ENCODE data around the gene POP4. TPM values are rescaled to one million over a fixed set of nuclear protein-coding genes. Genes with fewer than 3 reads are reported as not detected.

POP4 gene
- total and polyA plus RNA-seq, 2 of the 13 experiments (the other 11 are each of a cell fraction or from before 2014, with no cell fraction given), result 32.2 to 84.0 TPM

- TF ChIP-seq PRPF4 (IDR thresholded peaks at IDR 0.05; ENCODE audit: low read depth, low read length, poor library complexity, severe bottlenecking) (no peak), SIN3B (IDR thresholded peaks at IDR 0.05; ENCODE audit: low read length) (no peak)
Measured at GRCh38 chr19:29634002-29634401, 27.9 kb downstream of the POP4 start (continued).

GRCh38 chr19:29634423-29635130 is 28.5 kb downstream of the POP4 start:
- ChIA-PET POLR2A (interaction anchor here (1.7 kb wide), 1 partner anchor 28 kb away, joined by 5 read pairs; the partner anchor contains the start of gene POP4), CTCF (ENCODE audit: low intra/inter-chr PET ratio, low total read pairs) (no interaction called here)
- FAIRE-seq (no peak), DNase-seq (ENCODE audit: low spot score) (no peak), ATAC-seq (no peak)
- Histone ChIP-seq H3K9me3 (ENCODE audit: low read length) (no peaks in the 10 kb centered on the region), H3K4me2 (ENCODE audit: low read depth, low read length) (no peak overlapping the region), H3K36me3 (replicated peaks in 1 of 2; ENCODE audit: control insufficient read depth in 1 of 2, insufficient read depth in 2 of 2, low read length in 2 of 2) (no peaks in the 10 kb centered on the region), H3K4me3 (replicated peaks in 1 of 3; ENCODE audit: insufficient read depth in 1 of 3, low read depth in 2 of 3, low read length in 3 of 3) (no peak overlapping the region), H3K27me3 (ENCODE audit: control insufficient read depth in 1 of 2, insufficient read depth in 2 of 2, low read length in 2 of 2) (peaks cover 0 to 9% of the 10 kb centered on the region in 2 experiments; a peak in 3 of 5 replicates), H3K79me2 (ENCODE audit: insufficient read depth, low read length) (no peaks in the 10 kb centered on the region), H3K27ac (ENCODE audit: extremely low read length, insufficient read depth, low read length) (no peak overlapping the region), H3K9ac (ENCODE audit: insufficient read depth, low read depth, low read length) (no peak overlapping the region), H4K20me1 (ENCODE audit: insufficient read depth, low read length) (no peaks in the 10 kb centered on the region), H3K4me1 (ENCODE audit: insufficient read depth, low read length) (no peaks in the 10 kb centered on the region), H2AFZ (ENCODE audit: low read length) (no peak overlapping the region)
- intact Hi-C loops (cut with micrococcal nuclease; ENCODE audit: unreplicated experiment), result no loop called here
- in situ Hi-C loops (cut with HindIII; ENCODE audit: extremely low pct_ligation_motif_present, low pct_unique_long_range_greater_than_20kb), result no loop called here
- BruUV-seq (replicated peaks), result no TSS peak
- TF ChIP-seq ZNF562 (CRISPR knock-in tag; IDR thresholded peaks at IDR 0.05; ENCODE audit: borderline replicate concordance), result no peak
- TF ChIP-seq FOXO4 (CRISPR knock-in tag; conservative IDR thresholded peaks at IDR 0.05), result no peak
- no peak for TF ChIP-seq RNF219 (CRISPR knock-in tag; IDR thresholded peaks at IDR 0.05)
- no peak for TF ChIP-seq ZNF260 (CRISPR knock-in tag; IDR thresholded peaks at IDR 0.05; ENCODE audit: borderline replicate concordance, low read depth)
- no peak for TF ChIP-seq TBP (CRISPR knock-in tag; IDR thresholded peaks at IDR 0.05)
- TF ChIP-seq, protein P1, sequence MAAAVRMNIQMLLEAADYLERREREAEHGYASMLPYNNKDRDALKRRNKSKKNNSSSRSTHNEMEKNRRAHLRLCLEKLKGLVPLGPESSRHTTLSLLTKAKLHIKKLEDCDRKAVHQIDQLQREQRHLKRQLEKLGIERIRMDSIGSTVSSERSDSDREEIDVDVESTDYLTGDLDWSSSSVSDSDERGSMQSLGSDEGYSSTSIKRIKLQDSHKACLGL (CRISPR knock-in tag; IDR thresholded peaks at IDR 0.05), result no peak
- TF ChIP-seq NFYC (CRISPR knock-in tag; IDR thresholded peaks at IDR 0.05), result no peak
- no peak for TF ChIP-seq NFIC (IDR thresholded peaks at IDR 0.05; ENCODE audit: low read length)
- 6% methylated on average over 4 of the region's 6 CpGs for WGBS (ENCODE audit: low lambda C conversion rate)
